Upper lobe of left lung (tissue), 4 donors: ENCODE measurements around the gene SNTG2.

Experiments used
- CTCF ChIP-seq, 6 experiments: fragments of 450-650 bp in 4 of 6; fragments of 200-600 bp in 2 of 6; sonication (generic) in 2 of 6; IDR thresholded peaks; one replicate each; pipeline ENCODE4 v1.5.1; 2016 to 2019; ENCODE audit warnings: antibody characterized with exemption in 6 of 6
- POLR2AphosphoS5 ChIP-seq, 2 donors: sonication (generic); formaldehyde crosslinking; IDR thresholded peaks; one replicate each; pipeline ENCODE4 v1.5.1; 2017; ENCODE audit warnings: antibody characterized with exemption in 2 of 2

- TF ChIP-seq POLR2AphosphoS5 (IDR thresholded peaks at IDR 0.05) (no peak), CTCF (IDR thresholded peaks at IDR 0.05) (no peak)
Measured at GRCh38 chr2:1398191-1398590, 447.5 kb downstream of the SNTG2 start.
